Measurements from ENCODE around the gene ULK1. TPM values are rescaled to one million over a fixed set of nuclear protein-coding genes. Genes with fewer than 3 reads are reported as not detected.

Gene ULK1
- total and polyA plus RNA-seq, 2 experiments from 2014 or later: 8.4 to 33.8 TPM

- Mint-ChIP-seq H3K9me3 (no peaks in the 10 kb centered on the region), H3K27ac (no peak overlapping the region; the same call in 1 of the 2 replicates), H3K4me1 (peaks cover 5% of the 10 kb centered on the region; the same call in 1 of the 3 replicates), H3K36me3 (ENCODE audit: low read depth) (no peaks in the 10 kb centered on the region; the same call in 2 of the 3 replicates), H3K27me3 (ENCODE audit: insufficient read depth, low read depth, poor library complexity) (peaks cover 8% of the 10 kb centered on the region), H3K4me3 (no peak overlapping the region)
- Histone ChIP-seq H4K20me1 (replicated peaks; ENCODE audit: insufficient read depth) (peaks cover 8% of the 10 kb centered on the region), H2AFZ (no peak overlapping the region), H3K4me2 (no peak overlapping the region), H3K4me1 (ENCODE audit: insufficient read depth) (no peaks in the 10 kb centered on the region), H3K36me3 (ENCODE audit: insufficient read depth) (no peaks in the 10 kb centered on the region), H3K9me2 (ENCODE audit: insufficient read depth) (no peaks in the 10 kb centered on the region), H3K27ac (ENCODE audit: low read depth) (no peak overlapping the region), H3F3A (replicated peaks; ENCODE audit: low read depth) (0 out of 2 replicates have a peak, but pooled peaks cover 8% of the 10 kb centered on the region), H3K4me3 (no peak overlapping the region), H3K27me3 (ENCODE audit: insufficient read depth) (no peaks in the 10 kb centered on the region), H3K79me2 (replicated peaks; ENCODE audit: insufficient read depth) (peaks cover 25% of the 10 kb centered on the region)
- ATAC-seq (no peak), DNase-seq (ENCODE audit: low spot score) (no peak)
- TF ChIP-seq NANOG (IDR thresholded peaks at IDR 0.05; ENCODE audit: borderline replicate concordance): no peak
- no peak for TF ChIP-seq ZNF331 (CRISPR knock-in tag; IDR thresholded peaks at IDR 0.05; ENCODE audit: low read depth)
- no peak for TF ChIP-seq ZNF462 (CRISPR knock-in tag; IDR thresholded peaks at IDR 0.05)
- TF ChIP-seq EZH2phosphoT487 (IDR thresholded peaks at IDR 0.05; ENCODE audit: unreplicated experiment): no peak
- TF ChIP-seq CTCF (conservative IDR thresholded peaks at IDR 0.05; ENCODE audit: low read depth in 2 of 2): no peak
- TF ChIP-seq EZH2 (IDR thresholded peaks at IDR 0.05; ENCODE audit: low read depth, unreplicated experiment): no peak
- TF ChIP-seq JUNB (IDR thresholded peaks at IDR 0.05; ENCODE audit: unreplicated experiment): no peak
- TF ChIP-seq ETS1 (IDR thresholded peaks at IDR 0.05): no peak
Observed at GRCh38 chr12:131903270-131904255, 9.1 kb downstream of the ULK1 start.
